ENCODE measurements around the gene FOXC2.
A peak's percentile ranks its signal among the peaks of the same experiment; 100 is the strongest.

The FOXC2 gene

DNA sequence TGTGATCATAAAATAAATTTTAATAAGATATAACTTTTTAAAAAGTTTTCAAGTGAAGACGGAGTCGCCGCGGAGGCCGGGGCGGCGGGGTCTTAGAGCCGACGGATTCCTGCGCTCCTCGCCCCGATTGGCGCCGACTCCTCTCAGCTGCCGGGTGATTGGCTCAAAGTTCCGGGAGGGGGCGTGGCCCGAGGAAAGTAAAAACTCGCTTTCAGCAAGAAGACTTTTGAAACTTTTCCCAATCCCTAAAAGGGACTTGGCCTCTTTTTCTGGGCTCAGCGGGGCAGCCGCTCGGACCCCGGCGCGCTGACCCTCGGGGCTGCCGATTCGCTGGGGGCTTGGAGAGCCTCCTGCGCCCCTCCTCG, at the start of gene FOXC2:
Gene FOXC2 (plus strand): TSS at position 229 of the 365 bp plus-strand sequence. CDS start 507 bp downstream, outside the sequence.
- peak; percentile 13 to 34 for DNase-seq

DNA sequence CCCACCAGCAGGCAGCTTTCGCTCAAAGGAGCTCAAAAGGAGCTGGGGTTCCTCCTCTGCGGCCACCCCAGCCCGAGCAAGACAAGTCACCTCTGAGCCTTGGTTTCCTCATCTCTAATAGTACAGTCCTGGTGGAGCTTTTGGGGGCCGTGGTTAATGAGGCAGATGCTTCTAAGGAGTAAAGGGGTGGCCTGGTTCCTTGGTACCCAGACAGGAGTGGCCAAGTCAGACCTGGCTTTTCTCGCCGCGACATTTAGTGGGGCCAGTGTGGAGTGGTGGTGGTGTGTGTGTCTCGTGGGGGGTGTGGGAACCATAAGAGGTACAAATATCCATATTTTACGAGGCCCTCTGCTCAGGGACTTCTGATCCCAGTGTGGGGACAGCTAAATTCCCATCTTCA, 49.6 kb upstream of the FOXC2 start:
- no peak for DNase-seq

- DNase-seq, result no peak
Observed at GRCh38 chr16:86517652-86518258, 48.9 kb upstream of the FOXC2 start.

GRCh38 chr16:86519007-86519648, 47.5 kb upstream of the FOXC2 start:
- no peak for DNase-seq

- peak; percentile 41 to 58 for DNase-seq
Observed at GRCh38 chr16:86519649-86520316, 46.8 kb upstream of the FOXC2 start.

DNA sequence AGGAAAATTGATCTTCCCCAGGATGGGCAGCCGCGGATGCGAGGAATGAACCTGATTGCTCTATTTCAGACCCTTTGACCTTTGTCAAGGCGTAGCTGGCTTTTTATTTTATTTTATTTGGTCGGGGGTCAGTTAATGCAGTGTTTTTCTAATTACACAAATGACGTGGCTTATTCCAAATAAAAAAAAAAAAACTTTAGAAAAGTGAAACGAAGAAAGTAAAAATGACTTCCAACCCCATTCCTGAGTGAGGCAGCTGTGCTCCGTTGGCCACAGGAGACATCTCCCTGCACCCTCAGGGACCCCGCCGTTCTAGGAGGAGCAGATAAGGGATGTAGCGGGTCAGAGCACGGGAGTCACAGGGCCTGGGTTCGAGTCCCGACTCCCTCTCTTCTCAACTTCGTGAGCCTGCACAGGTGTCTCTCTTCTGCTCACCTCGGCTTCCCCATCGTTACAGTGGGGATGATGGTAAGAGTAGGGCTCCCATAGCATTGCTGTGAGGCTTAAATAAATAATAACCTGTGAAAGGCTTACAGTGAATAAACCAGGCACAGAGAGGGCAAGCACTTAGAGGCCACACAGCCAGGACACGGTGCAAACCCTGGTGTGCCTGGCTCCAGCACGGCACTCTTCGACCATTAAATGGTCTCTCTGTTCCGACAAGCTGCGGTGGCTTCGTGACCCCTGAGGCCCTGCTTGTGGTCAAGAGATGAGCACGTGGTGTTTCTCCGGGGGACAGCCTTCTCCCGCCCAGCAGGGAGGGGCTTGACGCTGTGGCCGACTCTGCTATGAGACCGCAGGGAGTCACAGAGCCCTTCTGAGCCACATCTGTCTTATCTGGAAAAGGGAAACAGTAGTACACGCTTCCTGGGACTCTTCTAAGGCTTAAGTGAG, 46.1 kb upstream of the FOXC2 start:
- DNase-seq, result no peak

DNA sequence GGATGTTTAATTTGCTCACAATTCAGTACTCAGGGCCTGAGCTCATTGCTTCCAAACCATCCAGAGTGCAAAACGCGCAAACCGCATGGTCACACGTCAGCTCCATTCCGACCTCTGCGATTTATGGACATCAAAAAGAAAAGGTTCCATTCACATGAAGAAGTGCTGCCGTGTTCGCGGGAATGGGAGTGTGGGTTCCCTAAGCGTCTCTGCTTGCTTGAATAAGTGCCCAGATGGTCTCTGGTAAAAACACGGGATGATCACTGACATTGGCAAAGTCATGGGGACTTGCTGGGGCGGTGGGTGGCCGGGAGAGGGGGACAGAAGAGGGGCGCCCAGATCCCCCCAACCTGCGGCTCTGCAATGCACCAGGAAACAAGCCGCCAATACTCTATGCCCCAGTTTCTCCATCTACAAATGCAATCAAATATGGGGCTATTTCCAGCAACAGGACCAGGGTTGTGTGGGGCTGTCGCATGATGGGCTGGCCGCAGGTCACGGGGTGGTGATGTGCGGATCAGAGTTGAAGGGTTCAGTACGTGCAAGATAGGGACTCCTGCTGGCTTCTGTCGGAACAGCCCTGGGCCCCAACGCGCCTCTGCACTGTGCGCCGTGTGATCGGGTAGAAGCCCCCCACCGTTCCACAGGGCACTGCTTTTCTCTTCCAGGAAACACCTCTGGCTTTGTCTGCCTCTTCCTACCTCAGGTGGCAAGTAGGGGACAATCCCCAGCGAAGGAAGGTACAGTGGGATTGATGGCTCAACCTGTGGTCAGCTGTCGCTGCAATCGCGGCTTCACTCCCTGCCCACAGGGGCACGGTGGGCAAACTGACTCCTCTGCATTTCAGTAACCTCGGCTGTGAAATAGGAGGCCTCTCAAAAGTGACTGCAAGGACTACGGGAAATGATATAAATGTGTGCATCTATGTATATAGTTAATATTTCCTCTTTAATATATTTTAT, 45.1 kb upstream of the FOXC2 start:
- DNase-seq, result no peak

- no peak for DNase-seq
Observed at GRCh38 chr16:86522634-86523033, 44.0 kb upstream of the FOXC2 start.

DNA sequence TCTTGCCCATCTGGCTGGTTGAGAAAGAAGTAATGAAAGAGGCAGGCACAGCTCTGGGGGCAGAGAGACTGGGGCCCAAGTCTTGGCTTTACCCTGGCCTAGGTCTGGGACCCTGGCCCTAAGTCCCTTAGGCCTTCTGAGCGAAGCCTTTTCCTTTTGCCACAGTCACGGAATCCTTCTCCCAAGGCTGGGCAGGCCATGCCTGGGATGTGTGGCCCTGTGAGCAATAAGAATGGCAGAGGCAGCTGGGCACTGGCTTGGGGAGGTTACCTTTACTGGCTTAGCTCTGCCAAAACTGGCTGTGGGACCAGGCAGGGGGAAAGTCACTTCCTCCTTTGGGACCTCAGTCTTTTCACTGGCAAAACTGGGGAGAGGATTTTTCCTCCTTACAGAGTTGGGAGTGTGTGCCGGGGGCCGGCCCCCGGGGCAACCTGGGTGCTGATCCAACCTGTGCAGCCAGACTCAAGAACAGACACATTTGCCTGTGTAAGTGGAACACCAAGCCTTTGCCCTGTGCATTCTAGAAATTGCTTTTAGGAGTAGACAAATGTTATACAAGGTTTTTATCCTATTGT, 43.4 kb upstream of the FOXC2 start:
- no peak for DNase-seq

DNA sequence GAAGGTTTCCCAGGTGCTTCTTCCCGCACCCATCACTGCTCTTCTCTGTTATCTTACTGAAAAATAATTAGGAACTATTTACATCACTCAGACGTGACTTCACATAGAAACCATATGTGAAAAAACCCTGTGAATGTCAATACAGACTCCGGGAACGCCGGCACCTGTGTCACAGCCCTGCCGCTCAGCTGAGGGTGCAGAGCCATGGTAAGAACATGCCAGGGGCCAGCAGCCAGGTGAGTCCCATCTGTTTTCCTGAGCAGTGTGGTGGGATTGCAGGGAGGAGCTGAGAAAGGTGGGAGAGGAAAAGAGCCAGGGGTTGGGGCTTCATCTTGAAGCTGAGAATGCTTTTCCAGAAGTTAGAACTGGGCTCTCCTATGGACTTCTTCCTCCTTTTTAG, 42.6 kb upstream of the FOXC2 start:
- no peak for DNase-seq

GRCh38 chr16:86525696-86526095, 40.9 kb upstream of the FOXC2 start:
- no peak for DNase-seq

GRCh38 chr16:86527366-86527765, 39.3 kb upstream of the FOXC2 start:
- DNase-seq, result no peak

DNA sequence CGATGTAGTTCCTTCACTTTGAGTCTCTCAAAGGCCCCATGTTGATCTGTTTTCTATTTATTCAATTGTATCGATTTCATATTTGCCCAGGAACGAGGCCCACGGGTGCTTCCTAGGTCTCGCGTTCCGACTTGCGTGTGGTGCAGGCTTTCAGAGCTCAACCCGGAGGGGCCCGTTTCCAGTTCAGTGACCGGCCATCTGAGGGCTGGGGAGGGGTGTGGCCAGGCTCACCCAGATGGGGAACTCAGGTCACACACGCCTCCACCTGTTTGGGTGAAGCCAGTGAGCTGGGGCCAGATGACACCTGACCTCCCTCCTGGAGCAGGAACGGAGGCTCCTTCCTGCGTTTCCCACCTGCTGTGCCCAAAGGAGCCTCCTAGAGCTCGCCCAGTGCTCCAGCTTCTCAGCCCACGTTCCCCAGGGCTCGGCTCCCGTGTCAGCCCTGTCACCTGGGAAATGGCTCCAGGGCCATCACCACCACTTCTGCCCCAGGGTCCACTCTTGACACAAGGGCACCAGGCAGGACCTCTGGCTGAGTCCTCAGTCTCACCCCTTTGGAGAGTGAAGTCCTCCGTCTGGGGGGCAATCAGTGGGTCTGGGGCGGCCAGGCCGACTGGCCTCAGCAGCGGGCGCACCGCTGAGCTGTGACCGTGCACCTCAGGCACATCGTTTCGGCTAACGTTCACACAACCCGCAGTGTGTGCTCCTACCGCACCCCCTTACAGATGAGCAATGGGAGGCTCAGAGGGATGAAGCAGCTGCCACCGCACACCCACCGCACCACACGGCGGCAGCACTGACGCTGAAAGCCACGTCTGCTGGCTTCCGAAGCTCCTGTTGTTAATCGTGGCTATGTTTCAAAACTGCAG, 38.3 kb upstream of the FOXC2 start:
- DNase-seq, result no peak

DNA sequence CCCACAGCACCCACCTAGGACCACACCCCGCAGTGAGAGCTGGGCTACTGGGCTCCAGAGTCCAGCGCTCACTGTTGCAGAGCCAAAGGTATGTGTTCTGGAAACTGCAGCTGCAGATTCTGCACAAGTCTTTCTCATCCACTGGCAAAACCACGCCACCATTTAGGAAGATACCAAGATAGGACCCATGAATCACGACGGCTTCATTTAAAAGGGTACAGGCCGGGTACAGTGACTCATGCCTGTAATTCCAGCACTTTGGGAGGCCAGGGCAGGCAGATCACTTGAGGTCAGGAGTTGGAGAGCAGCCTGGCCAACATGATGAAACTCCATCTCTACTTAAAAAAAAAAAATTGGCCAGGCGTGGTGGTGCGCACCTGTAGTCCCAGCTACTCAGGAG, 37.5 kb upstream of the FOXC2 start:
- no peak for DNase-seq

GRCh38 chr16:86530251-86531190, 36.1 kb upstream of the FOXC2 start:
- DNase-seq, result no peak

- no peak for DNase-seq
Observed at GRCh38 chr16:86531191-86531545, 35.5 kb upstream of the FOXC2 start.

DNA sequence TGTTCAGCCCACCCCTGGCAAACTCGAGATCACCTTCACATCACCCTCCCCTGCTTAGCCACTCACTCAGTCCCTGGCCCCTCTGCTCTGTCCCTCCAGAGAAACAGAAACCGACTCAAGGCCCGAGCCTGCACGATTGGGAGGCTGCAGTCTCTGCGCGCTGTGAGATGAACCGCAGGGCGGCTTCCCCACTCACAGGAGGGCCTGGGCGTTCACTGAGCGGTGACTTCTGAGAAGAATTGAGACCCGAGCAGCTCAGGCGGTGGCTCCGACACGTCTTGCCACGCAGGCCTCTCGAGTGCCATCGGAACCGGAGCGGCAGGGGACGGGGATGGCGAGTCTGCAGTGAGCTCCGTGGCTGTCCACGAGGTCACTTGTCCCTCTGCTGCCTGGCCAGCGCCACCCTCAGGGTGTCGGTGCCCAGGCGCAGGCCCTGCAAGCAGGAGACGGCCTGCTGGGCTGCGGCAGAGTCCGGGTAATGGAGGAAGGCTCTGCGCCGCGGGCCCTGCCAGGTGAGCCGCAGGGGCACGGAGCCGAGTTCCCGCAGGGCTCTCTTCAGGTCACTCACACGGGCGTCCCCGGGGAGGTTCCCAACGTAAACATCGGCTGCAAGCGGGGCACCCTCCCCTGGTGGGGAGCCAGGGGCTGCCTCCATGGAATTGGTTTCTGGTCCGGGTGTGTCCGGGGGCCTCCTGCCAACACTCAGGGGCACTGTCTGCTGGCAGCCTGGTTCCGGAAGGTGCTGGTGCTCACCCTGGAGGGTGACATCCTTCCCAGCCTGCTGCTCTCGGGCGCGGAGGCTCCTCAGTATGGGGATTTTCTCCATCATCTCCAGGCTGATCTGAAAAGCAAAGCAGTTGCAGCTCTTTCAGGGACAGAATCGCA, 34.7 kb upstream of the FOXC2 start:
- DNase-seq, result no peak

GRCh38 chr16:86532526-86532815, 34.2 kb upstream of the FOXC2 start:
- no peak for DNase-seq

- DNase-seq, result no peak
Observed at GRCh38 chr16:86533076-86533475, 33.6 kb upstream of the FOXC2 start.
